WTC11 (cell line): ENCODE results near the gene CINP. TPM values are rescaled to one million over a fixed set of nuclear protein-coding genes. Genes with fewer than 3 reads are reported as not detected.
A peak's percentile ranks its signal among the peaks of the same experiment; 100 is the strongest.

Experiments
- ATAC-seq: fragments of 200-7000 bp; cut with Tn5 transposase; 2 replicates; pipeline ENCODE4 v1.10.0; 2021; ENCODE audit warnings: mild to moderate bottlenecking, moderate library complexity
- Bru-seq: library from RNA; stranded (reverse); fragments of 400-500 nt; gene quantifications from one replicate; lab custom pipeline; 2021; lab: Mats Ljungman, UMichigan
- CTCF ChIA-PET: fragments of 300-600 bp; sonication (Branson Sonifier 250); formaldehyde crosslinking; loops from one replicate; lab custom pipeline; 2021; ENCODE audit warnings: antibody characterized with exemption; lab: Charles Lee
- POLR2A ChIA-PET: fragments of 350-600 bp; sonication (Branson Sonifier 250); formaldehyde crosslinking; loops from one replicate; lab custom pipeline; 2021; ENCODE audit warnings: antibody characterized with exemption; lab: Charles Lee
- DNase-seq: peaks from one replicate; pipeline ENCODE4 v3.0.0; 2021; ENCODE audit warnings: low spot score
- H3K27ac Mint-ChIP-seq: 2 replicates; pipeline ENCODE4 v1.8.0; 2021; ENCODE audit warnings: mixed read lengths
- H3K27me3 Mint-ChIP-seq: 2 replicates; pipeline ENCODE4 v1.8.0; 2021; ENCODE audit warnings: low read depth, mild to moderate bottlenecking, moderate library complexity, mixed read lengths
- H3K36me3 Mint-ChIP-seq: 2 replicates; pipeline ENCODE4 v1.8.0; 2021; ENCODE audit warnings: mixed read lengths
- H3K4me1 Mint-ChIP-seq: 2 replicates; pipeline ENCODE4 v1.8.0; 2022; ENCODE audit warnings: mixed read lengths
- H3K4me3 Mint-ChIP-seq: 2 replicates; pipeline ENCODE4 v1.8.0; 2021; ENCODE audit warnings: mild to moderate bottlenecking, moderate library complexity, mixed read lengths
- H3K9me3 Mint-ChIP-seq: 2 replicates; pipeline ENCODE4 v1.8.0; 2021; ENCODE audit warnings: mixed read lengths
- CREM ChIP-seq: sonication (generic); formaldehyde crosslinking; IDR thresholded peaks from 2 replicates; pipeline ENCODE4 v1.8.1; 2022; ENCODE audit warnings: mild to moderate bottlenecking, missing genetic modification reagents, moderate library complexity
- E2F4 ChIP-seq: sonication (generic); formaldehyde crosslinking; IDR thresholded peaks from 2 replicates; pipeline ENCODE4 v1.8.1; 2022; ENCODE audit warnings: low read depth, mild to moderate bottlenecking, moderate library complexity, missing genetic modification reagents, borderline replicate concordance
- EMX1 ChIP-seq: fragments of 250-450 bp; sonication (Bioruptor Pico); IDR thresholded peaks from 2 replicates; pipeline ENCODE4 v1.8.0; 2021; ENCODE audit warnings: mild to moderate bottlenecking
- ESRRA ChIP-seq: sonication (generic); formaldehyde crosslinking; IDR thresholded peaks from 2 replicates; pipeline ENCODE4 v1.8.1; 2022; ENCODE audit warnings: mild to moderate bottlenecking, missing genetic modification reagents, borderline replicate concordance
- ETV6 ChIP-seq: sonication (generic); formaldehyde crosslinking; IDR thresholded peaks from 2 replicates; pipeline ENCODE4 v1.8.1; 2022; ENCODE audit warnings: mild to moderate bottlenecking, missing genetic modification reagents
- HMGXB4 ChIP-seq: sonication (generic); formaldehyde crosslinking; IDR thresholded peaks from 2 replicates; pipeline ENCODE4 v1.8.1; 2023; ENCODE audit warnings: mild to moderate bottlenecking, moderate library complexity, missing genetic modification reagents
- IRF1 ChIP-seq: sonication (generic); formaldehyde crosslinking; IDR thresholded peaks from 2 replicates; pipeline ENCODE4 v1.8.0; 2023; ENCODE audit warnings: missing genetic modification reagents
- MAX ChIP-seq: sonication (generic); formaldehyde crosslinking; IDR thresholded peaks from 2 replicates; pipeline ENCODE4 v1.8.0; 2022; ENCODE audit warnings: mild to moderate bottlenecking, missing genetic modification reagents
- MYBL2 ChIP-seq: sonication (generic); formaldehyde crosslinking; IDR thresholded peaks from 2 replicates; pipeline ENCODE4 v1.8.1; 2023; ENCODE audit warnings: mild to moderate bottlenecking, moderate library complexity, missing genetic modification reagents
- NFE2L1 ChIP-seq: sonication (generic); formaldehyde crosslinking; IDR thresholded peaks from 2 replicates; pipeline ENCODE4 v1.8.1; 2023; ENCODE audit warnings: missing genetic modification reagents
- NFYB ChIP-seq: sonication (generic); formaldehyde crosslinking; conservative IDR thresholded peaks from 2 replicates; pipeline ENCODE4 v1.8.0; 2022; ENCODE audit warnings: low read depth, missing genetic modification reagents
- NR2C2 ChIP-seq: sonication (generic); formaldehyde crosslinking; IDR thresholded peaks from 2 replicates; pipeline ENCODE4 v1.8.0; 2022; ENCODE audit warnings: mild to moderate bottlenecking, missing genetic modification reagents
- NR3C1 ChIP-seq: sonication (generic); formaldehyde crosslinking; conservative IDR thresholded peaks from 2 replicates; pipeline ENCODE4 v1.8.1; 2023; ENCODE audit warnings: low read depth, mild to moderate bottlenecking, missing genetic modification reagents
- PRDM15 ChIP-seq: sonication (generic); formaldehyde crosslinking; IDR thresholded peaks from 2 replicates; pipeline ENCODE4 v1.8.0; 2022; ENCODE audit warnings: missing genetic modification reagents
- PREB ChIP-seq: sonication (generic); formaldehyde crosslinking; IDR thresholded peaks from 2 replicates; pipeline ENCODE4 v1.8.1; 2022; ENCODE audit warnings: mild to moderate bottlenecking, missing genetic modification reagents, moderate library complexity, borderline replicate concordance
- RORB ChIP-seq: fragments of 250-450 bp; sonication (Bioruptor Pico); IDR thresholded peaks from 2 replicates; pipeline ENCODE4 v1.9.0; 2021; ENCODE audit warnings: mild to moderate bottlenecking
- SP1 ChIP-seq: sonication (generic); formaldehyde crosslinking; conservative IDR thresholded peaks from 2 replicates; pipeline ENCODE4 v1.8.1; 2022; ENCODE audit warnings: missing genetic modification reagents
- TCF7 ChIP-seq: sonication (generic); formaldehyde crosslinking; IDR thresholded peaks from 2 replicates; pipeline ENCODE4 v1.8.0; 2022; ENCODE audit warnings: mild to moderate bottlenecking, low read depth, missing genetic modification reagents, moderate library complexity
- TEAD4 ChIP-seq: sonication (generic); formaldehyde crosslinking; IDR thresholded peaks from 2 replicates; pipeline ENCODE4 v1.8.0; 2022; ENCODE audit warnings: mild to moderate bottlenecking, missing genetic modification reagents
- ZNF138 ChIP-seq: sonication (generic); formaldehyde crosslinking; conservative IDR thresholded peaks from 2 replicates; pipeline ENCODE4 v1.8.1; 2022; ENCODE audit warnings: mild to moderate bottlenecking, moderate library complexity, missing genetic modification reagents
- ZNF317 ChIP-seq: sonication (generic); formaldehyde crosslinking; IDR thresholded peaks from 2 replicates; pipeline ENCODE4 v1.8.1; 2023; ENCODE audit warnings: low read depth, mild to moderate bottlenecking, moderate library complexity, missing genetic modification reagents, borderline replicate concordance
- ZNF416 ChIP-seq: fragments of 250-450 bp; sonication (Bioruptor Pico); IDR thresholded peaks from 2 replicates; pipeline ENCODE4 v1.9.0; 2021; ENCODE audit warnings: mild to moderate bottlenecking, inconsistent platforms
- ZNF423 ChIP-seq: fragments of 250-450 bp; sonication (Bioruptor Pico); IDR thresholded peaks from 2 replicates; pipeline ENCODE4 v2.1.2; 2022; ENCODE audit warnings: mild to moderate bottlenecking, moderate library complexity
- long read RNA-seq, 3 experiments: library from RNA in 1 of 3; library from capped mRNA in 1 of 3; library from polyadenylated mRNA in 1 of 3; unstranded in 2 of 3; stranded (forward) in 1 of 3; transcript quantifications; one replicate each; pipeline ENCODE4 v2.0.0, GENCODE V29; 2021
- total RNA-seq: library from RNA; stranded (reverse); gene quantifications from 3 replicates; pipeline ENCODE4 v1.2.3, GENCODE V29; 2021
- TF ChIP-seq, protein P1 (sequence below): sonication (generic); formaldehyde crosslinking; IDR thresholded peaks from 2 replicates; pipeline ENCODE4 v1.8.0; 2022; ENCODE audit warnings: mild to moderate bottlenecking, missing genetic modification reagents
- TF ChIP-seq, protein P2 (sequence below): fragments of 250-450 bp; sonication (Bioruptor Pico); IDR thresholded peaks from 2 replicates; pipeline ENCODE4 v1.9.0; 2021; ENCODE audit warnings: mild to moderate bottlenecking

CINP gene
- total RNA-seq (38.3 to 43.8 TPM (median 39.5 TPM) in 3 replicates), Bru-seq, nascent RNA (percentile 67 among the genes with signal in this experiment)
- long read RNA-seq, experiment 1, full-length matches to known transcripts = 75 of 80 reads
- long read RNA-seq, experiment 1, partial matches to known transcripts = 2 of 80 reads
- long read RNA-seq, experiment 1, other reads (novel, unspliced or antisense) = 3 of 80 reads
- long read RNA-seq, experiment 2, transcript CINP-201 (5 exons, 955 nt) = major isoform, 21 of 51 reads
- long read RNA-seq, experiment 2, partial matches to known transcripts = 23 of 51 reads
- long read RNA-seq, experiment 2, other reads (novel, unspliced or antisense) = 7 of 51 reads
- long read RNA-seq, experiment 3, full-length matches to known transcripts = 124 of 129 reads
- long read RNA-seq, experiment 3, partial matches to known transcripts = 1 of 129 reads
- long read RNA-seq, experiment 3, other reads (novel, unspliced or antisense) = 4 of 129 reads

DNA sequence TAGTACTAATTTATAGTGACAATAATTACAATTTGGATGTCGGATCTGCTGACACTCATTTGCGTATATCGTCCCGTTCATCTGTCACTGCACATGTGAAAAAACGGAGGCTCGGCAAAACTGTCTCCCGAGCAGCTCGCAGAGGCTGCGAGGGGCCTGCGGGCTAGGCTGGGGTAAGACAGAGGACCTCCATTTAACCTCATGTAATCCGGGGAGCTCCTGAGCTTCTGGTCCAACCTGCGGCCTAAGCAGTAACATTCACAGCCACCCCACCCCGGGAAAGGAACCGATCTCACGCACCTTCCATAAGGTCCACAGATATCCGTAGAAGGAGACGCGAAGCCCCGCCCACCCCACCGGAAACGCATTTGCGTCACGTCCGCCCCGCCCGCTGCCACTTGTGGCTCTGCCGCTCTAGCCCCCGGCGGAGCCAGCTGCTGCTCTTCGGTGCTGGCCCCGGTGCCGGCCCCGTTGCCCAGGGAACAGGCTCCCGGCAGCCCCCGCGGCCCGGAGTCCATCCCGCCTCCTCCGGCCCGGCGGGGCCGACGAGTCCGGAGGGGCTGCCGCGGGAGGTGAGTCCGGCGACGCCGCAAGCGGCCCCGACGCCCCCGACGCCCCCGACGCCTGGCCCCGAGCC is at the start of gene CINP, which contains the start of gene TECPR2:
TSS of gene CINP (minus strand) at position 346 of the 637 bp plus-strand sequence. CDS start at position 307, 39 bp downstream.
TSS of gene TECPR2 (plus strand) at position 397 of the 637 bp plus-strand sequence. CDS start 13,781 bp downstream, outside the sequence.
- POLR2A ChIA-PET = no interaction called here
- H3K27ac Mint-ChIP-seq = peak within 1 kb of the TSS; percentile 74; the same call in 1 of the 2 replicates
- DNase-seq (peak; percentile 98), ATAC-seq (peak; percentile 97)
- H3K9me3 Mint-ChIP-seq = no peaks in the 10 kb centered on the region
- peaks cover 8% of the 10 kb centered on the region for H3K4me1 Mint-ChIP-seq
- H3K36me3 Mint-ChIP-seq = no peaks in the 10 kb centered on the region; the same call in 1 of the 2 replicates
- H3K4me3 Mint-ChIP-seq = peak within 1 kb of the TSS; percentile 89
- CTCF ChIA-PET = interaction anchor here (1.0 to 1.1 kb wide), 3 partner anchors 48 to 316 kb away, joined by 3 to 5 read pairs (median 4); no protein-coding TSS in a partner anchor
- H3K27me3 Mint-ChIP-seq = no peaks in the 10 kb centered on the region
- no peak for TF ChIP-seq TCF7 (CRISPR knock-in tag)
- TF ChIP-seq IRF1 (CRISPR knock-in tag) = no peak
- no peak for TF ChIP-seq PRDM15
- no peak for TF ChIP-seq EMX1 (CRISPR knock-in tag)
- TF ChIP-seq NR2C2 = no peak
- TF ChIP-seq ZNF138 (CRISPR knock-in tag) = no peak
- TF ChIP-seq, protein P1, sequence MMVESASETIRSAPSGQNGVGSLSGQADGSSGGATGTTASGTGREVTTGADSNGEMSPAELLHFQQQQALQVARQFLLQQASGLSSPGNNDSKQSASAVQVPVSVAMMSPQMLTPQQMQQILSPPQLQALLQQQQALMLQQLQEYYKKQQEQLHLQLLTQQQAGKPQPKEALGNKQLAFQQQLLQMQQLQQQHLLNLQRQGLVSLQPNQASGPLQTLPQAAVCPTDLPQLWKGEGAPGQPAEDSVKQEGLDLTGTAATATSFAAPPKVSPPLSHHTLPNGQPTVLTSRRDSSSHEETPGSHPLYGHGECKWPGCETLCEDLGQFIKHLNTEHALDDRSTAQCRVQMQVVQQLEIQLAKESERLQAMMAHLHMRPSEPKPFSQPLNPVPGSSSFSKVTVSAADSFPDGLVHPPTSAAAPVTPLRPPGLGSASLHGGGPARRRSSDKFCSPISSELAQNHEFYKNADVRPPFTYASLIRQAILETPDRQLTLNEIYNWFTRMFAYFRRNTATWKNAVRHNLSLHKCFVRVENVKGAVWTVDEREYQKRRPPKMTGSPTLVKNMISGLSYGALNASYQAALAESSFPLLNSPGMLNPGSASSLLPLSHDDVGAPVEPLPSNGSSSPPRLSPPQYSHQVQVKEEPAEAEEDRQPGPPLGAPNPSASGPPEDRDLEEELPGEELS = no peak
- no peak for TF ChIP-seq E2F4 (CRISPR knock-in tag)
- TF ChIP-seq MYBL2 (CRISPR knock-in tag) = no peak
- no peak for TF ChIP-seq ETV6 (CRISPR knock-in tag)
- TF ChIP-seq TEAD4 = no peak
- peak; percentile 68; the same call in 1 of the 2 replicates for TF ChIP-seq SP1 (CRISPR knock-in tag)
- TF ChIP-seq NFYB (CRISPR knock-in tag) = no peak
- no peak for TF ChIP-seq RORB
- TF ChIP-seq CREM (CRISPR knock-in tag) = peak; percentile 77; the same call in 1 of the 2 replicates
- TF ChIP-seq NR3C1 = no peak
- no peak for TF ChIP-seq ESRRA (CRISPR knock-in tag)
- no peak for TF ChIP-seq ZNF423 (CRISPR knock-in tag)
- peak; percentile 71; the same call in 1 of the 2 replicates for TF ChIP-seq HMGXB4 (CRISPR knock-in tag)
- TF ChIP-seq ZNF317 = no peak
- TF ChIP-seq, protein P2, sequence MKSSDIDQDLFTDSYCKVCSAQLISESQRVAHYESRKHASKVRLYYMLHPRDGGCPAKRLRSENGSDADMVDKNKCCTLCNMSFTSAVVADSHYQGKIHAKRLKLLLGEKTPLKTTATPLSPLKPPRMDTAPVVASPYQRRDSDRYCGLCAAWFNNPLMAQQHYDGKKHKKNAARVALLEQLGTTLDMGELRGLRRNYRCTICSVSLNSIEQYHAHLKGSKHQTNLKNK (CRISPR knock-in tag) = no peak
- TF ChIP-seq PREB = no peak
- TF ChIP-seq NFE2L1 = no peak
- peak; percentile 12; the same call in 1 of the 2 replicates for TF ChIP-seq MAX (CRISPR knock-in tag)
- no peak for TF ChIP-seq ZNF416 (CRISPR knock-in tag)
